Measurements from ENCODE around the gene KCNJ18.
"Not testable (repeated sequence)": the region's sequence is repeated elsewhere in the genome, so short reads cannot be mapped to it uniquely, and the experiment has no call there.

The KCNJ18 gene

GRCh38 chr17:21691883-21692703 is at the start of gene KCNJ18:
Gene KCNJ18 (plus strand): TSS chr17:21692523. CDS start chr17:21702787, 10,264 bp downstream.
- DNase-seq = not testable (repeated sequence)

GRCh38 chr17:21648125-21648524 is 44.2 kb upstream of the KCNJ18 start:
- not testable (repeated sequence) for DNase-seq

DNA sequence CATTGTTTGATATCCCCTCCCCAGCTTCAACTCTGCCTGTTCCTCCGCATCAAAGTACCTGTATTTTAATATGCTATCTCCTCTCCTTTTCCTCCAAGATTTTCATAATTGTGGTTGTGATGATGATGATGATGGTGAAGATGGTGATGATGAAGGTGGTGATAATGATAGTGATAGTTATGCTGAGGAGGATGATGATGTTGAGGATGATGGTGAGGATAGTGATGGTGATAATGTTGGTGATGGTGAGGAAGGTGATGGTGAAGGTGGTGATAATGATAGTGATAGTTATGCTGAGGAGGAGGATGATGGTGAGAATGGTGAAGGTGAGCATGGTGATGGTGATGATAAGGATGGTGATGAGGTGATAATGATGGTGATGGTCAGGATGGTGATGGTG is 42.3 kb upstream of the KCNJ18 start:
- DNase-seq = not testable (repeated sequence)

GRCh38 chr17:21652049-21652448 is 40.3 kb upstream of the KCNJ18 start:
- not testable (repeated sequence) for DNase-seq

DNA sequence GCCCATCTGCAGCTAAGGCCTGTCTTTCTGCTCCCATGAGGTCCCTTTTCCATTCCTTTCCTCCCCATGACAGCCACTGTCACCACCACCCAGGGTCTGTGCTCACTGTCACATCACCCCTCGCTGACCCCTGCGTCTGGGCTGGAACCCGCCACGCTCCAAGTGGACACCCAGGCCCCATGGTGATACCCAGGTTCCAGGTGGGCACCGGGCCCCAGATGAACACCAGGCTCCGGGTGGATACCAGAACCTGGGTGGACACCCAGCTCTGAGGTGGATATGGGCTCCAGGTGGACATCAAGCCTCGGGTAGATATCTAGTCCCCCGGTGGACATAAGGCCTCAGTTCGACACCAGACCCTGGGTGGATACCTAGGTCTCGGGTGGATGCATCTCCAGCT is 39.1 kb upstream of the KCNJ18 start:
- not testable (repeated sequence) for DNase-seq

- not testable (repeated sequence) for DNase-seq
Measured at GRCh38 chr17:21656518-21657309, 35.6 kb upstream of the KCNJ18 start.

- DNase-seq = not testable (repeated sequence)
Measured at GRCh38 chr17:21659635-21660034, 32.7 kb upstream of the KCNJ18 start.

DNA sequence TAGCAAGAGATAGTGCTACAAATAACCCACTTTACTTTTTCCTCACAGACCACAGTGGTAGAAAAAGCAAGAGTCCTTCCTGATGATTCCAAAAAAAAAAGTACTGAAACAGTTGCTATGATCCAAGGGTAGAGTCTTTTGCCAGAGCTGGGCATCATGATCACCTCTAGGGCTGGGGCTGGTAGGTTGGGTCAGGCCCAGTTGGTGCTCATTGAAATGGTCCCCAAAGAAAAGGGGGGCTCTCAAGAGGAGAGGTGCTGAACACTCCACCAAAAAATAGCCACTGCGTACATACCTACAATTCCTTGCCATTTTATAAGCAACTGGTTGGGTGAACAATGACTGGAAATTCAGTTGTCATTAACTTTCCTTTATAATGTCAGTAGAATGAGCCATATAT is 30.9 kb upstream of the KCNJ18 start:
- DNase-seq = not testable (repeated sequence)

DNA sequence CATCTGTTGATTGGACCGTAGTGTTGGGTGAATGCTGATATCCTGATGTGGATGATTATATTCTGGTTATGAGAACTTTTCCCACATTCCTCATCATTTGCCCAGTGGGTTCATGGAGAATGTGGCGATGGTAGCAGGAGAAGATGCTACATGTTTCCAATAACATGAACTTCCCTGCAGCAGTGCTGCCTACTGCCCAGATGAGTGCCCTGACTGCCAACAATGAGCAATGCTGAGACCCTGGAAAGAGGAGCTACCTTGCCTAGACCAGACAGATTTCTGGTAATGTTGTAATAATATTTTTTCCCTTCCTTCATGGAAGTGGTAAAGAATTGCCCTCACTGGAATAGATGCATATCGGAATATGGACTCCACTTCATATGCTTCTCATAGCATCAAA is 29.2 kb upstream of the KCNJ18 start:
- not testable (repeated sequence) for DNase-seq

DNA sequence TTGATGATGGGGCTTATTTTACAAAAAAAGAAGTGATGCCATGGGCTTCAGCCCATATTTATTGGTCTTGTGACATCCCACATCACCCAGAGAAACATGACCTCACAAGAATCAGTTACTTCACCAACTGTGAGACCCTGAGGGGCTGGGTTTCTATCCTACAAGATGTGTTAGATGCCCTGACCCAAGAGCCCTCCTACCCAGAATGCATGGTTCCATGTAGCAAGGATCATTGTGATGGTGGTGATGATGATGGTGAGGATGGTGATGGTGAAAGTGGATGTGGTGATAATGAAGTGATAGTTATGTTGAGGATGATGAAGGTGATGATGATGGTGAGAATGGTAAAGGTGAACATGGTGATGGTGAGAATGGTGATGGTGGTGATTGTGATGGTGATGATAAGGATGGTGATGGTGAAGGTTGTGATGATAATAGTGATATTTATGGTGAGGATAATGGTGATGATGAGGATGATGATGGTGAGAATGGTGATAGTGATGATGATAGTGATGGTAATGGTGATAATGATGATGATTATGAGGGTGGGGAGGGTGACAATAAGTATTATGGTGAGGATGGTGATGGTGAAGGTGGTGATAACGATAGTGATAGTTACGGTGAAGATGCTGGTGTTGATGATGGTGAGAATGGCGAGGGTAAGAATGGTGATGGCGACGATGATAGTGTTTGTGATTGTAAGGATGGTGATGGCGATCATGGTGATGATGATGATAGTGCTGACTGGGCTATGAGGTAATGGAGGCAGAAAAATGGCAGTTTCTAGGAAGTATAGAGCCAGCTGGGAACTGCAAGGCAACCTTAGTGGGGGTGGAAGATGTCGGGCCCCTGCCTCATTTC is 28.5 kb upstream of the KCNJ18 start:
- not testable (repeated sequence) for DNase-seq

DNA sequence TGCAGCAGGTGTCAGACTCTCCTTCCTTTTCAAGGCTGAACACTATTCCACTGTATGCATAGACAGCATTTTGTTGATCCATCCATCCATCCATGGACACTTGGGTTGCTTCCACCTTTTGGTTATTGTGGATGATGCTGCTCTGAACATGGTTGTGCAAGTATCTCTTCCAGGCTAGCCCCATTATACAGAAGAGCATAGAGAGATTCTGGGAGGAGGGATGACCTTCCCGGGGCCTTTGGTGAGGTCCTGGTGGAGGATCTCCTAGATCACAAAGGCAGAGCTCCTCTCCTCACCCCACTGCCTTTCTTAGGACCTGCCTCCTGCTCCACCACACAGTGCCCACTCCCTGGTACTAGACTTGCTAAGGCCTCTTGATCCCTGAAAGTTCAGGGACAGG is 27.2 kb upstream of the KCNJ18 start:
- not testable (repeated sequence) for DNase-seq

DNA sequence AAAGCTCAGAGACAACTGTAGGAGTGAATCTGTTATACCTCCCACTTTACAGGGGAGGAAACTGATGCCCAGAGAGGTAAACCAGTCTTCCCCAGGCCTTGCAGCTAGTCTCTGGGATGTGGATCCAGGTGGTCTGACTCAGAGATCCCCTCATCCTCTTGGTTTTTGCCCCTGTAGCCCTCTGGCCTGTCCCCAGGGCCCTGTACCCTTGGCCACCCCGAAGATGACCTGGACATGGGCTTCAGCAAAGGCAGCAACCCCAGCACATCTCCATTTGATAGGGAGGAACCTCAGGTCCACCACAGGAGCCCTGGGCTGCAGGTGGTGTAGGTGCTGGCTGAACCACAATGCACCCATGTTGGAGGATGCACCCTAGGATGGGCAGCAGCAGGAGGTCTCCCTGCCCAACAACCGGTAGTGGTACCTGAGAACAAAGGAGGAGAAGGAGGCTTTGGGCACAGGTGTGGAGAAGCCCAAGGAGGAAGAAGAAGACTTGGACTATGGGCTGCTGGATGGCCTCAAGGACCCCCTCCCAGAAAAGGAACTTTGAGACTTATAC is 26.3 kb upstream of the KCNJ18 start:
- DNase-seq = not testable (repeated sequence)

DNA sequence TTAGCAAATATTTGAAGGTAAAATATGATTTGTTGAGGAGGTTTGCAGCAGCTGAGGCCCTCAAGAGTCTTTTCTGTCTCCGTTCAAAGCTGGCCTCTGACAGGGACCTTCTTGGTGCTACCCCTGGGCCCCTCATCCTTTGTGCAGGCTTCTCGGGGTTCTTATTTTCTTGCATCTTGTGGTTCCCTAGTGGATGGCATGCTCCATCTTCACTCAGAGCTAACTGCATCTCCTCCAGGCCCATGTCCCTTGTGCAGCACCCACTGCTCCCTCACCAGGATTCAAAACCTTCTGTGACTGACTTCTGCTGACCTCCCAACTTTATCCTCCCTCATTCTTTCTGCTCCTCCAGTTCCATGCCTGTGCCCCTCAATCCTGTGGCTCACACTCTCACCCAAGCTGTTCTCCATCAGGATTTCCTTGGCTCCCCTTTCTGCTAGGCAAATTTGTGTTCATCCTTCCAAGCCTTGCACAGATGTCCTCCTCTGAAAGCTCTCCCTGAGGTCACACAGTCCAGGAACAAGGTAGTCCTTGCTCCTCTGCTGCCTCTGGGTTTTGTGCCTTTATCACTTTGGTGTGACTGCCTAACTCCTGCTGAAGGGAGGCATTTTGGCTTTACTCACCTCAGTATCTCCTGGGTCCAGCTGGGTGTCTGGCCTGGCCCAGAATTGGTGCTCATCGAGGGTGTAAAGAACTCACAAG is 25.5 kb upstream of the KCNJ18 start:
- DNase-seq = not testable (repeated sequence)

- not testable (repeated sequence) for DNase-seq
Measured at GRCh38 chr17:21667413-21668117, 24.8 kb upstream of the KCNJ18 start.

DNA sequence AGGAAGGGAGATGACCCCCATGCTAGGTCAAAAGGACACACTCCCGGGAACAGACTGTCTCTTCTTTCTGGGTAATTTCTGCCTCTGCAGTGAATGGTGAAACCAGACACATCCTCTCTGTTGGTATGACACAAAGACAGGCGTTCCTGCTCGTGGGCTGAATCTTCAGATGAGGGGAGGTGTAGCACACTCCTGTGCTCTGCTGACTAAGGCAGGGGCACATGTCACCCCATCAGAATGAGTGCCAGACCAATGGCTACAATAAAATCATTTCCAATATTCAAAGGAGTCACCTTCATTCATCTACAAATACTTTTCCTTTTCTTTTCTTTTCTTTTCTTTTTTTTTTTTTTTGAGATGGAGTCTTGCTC is 24.2 kb upstream of the KCNJ18 start:
- DNase-seq = not testable (repeated sequence)

DNA sequence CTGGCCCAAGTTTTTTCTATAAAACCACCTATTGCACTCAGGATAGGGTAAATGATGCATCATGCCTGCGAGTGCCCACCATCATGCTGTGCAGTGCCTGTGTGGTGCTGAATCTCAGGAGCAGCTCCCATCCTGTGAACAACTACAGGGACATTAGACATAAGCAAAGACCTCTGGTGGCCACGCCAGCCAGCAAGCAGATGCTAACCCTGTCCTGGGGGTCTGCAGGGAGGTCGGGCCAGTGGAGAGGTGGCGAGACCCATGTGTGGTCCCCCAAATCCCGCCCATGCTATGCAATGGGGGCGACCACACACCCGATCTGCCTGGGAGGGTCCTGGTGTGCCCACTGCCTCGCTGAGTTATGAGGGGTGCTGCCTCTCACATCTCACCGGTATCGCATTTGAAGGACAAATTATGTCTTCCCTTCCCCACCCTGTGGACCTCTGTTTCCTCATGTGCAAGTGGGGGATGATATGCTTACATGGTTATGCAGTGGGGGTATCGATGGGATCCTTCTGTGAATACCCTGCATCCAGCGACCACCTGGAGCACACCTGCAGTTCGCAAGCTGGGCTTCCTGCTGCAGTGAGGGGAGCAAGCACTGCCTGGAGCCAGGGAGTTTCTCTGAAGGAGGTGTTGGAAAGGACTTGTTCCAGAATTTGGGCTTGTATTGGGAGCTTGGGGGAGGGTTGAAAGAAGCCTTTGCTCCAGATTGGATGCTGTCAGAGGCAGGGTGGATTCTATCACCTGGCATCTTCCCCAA is 23.4 kb upstream of the KCNJ18 start:
- not testable (repeated sequence) for DNase-seq

DNA sequence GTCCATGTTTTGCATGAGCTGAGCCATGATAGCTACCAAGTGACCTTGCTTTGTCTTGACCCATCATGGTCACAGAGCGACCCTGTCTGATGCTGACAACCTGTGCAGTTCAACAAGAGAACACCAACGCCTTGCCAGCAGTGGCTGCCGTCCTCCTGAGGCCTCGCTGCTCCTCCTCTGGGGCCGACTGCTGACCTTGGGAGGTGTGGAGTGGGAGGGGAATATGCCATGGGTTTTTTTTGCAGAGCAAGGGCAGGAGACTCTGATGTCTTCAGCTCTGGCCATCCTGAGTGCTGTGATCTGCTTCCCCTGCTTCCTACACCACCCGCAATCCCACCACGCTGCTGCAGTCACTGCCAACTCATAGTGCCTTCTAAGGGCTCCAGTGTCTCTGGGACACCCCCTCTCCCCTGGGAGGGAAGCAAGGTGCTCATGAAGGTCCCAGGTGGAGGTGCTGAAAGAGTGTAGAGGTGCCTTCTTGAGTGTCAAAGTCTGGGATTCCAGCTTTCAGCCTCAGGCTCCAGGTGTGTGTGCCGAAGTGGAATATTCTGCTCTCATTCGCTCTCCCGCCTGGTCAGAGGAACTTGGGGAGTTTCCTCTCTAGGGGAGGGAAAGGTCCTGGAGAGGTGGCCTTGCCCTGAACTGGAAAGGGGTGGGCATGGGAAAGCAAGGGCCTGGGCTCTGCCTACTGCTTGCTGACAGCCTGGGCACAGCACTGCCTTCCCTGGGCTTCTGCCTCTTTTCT is 22.5 kb upstream of the KCNJ18 start:
- not testable (repeated sequence) for DNase-seq

- DNase-seq = not testable (repeated sequence)
Measured at GRCh38 chr17:21670361-21671155, 21.8 kb upstream of the KCNJ18 start.

GRCh38 chr17:21671437-21671836 is 20.9 kb upstream of the KCNJ18 start:
- DNase-seq = not testable (repeated sequence)

Measured in GF-D8 (cell line).